Measurements from ENCODE around the gene USP20. TPM values are rescaled to one million over a fixed set of nuclear protein-coding genes. Genes with fewer than 3 reads are reported as not detected.

USP20 gene
- total RNA-seq, 1 donor from 2014 or later, result 15.7 TPM

DNA sequence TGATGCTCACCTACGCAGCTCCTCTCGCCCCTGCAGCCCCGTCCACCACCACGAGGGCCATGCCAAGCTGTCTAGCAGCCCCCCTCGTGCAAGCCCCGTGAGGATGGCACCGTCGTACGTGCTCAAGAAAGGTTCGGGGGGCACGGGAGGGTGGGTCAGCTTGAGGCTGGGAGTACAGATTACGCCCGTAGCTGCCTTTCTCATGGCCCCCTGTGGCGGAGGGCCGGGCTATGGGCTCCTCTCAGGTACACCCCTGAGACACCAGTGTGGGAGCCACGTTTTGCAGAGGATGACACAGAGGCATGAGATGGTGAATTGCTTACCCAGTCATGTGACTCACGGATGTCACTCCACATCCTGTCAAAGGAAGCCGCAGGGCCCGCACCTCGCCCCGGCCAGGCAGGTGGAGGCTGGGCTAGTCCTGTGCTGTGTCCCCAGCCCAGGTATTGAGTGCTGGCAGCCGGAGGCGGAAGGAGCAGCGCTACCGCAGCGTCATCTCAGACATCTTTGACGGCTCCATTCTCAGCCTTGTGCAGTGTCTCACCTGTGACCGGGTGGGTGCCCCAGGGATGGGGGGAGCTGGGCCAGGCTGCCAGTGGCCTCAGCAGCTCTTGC, 33.7 kb downstream of the USP20 start:
- Histone ChIP-seq H3K27me3 (ENCODE audit: control insufficient read depth, insufficient read depth, low read length) (no peaks in the 10 kb centered on the region), H3K36me3 (ENCODE audit: control insufficient read depth, insufficient read depth, low read length) (peaks cover 3% of the 10 kb centered on the region), H3K4me3 (ENCODE audit: low read depth, low read length) (no peak overlapping the region)
- DNase-seq (ENCODE audit: low read depth), result no peak
- TF ChIP-seq CTCF (IDR thresholded peaks at IDR 0.05; ENCODE audit: insufficient read depth, low read length, poor library complexity, severe bottlenecking), result no peak

DNA sequence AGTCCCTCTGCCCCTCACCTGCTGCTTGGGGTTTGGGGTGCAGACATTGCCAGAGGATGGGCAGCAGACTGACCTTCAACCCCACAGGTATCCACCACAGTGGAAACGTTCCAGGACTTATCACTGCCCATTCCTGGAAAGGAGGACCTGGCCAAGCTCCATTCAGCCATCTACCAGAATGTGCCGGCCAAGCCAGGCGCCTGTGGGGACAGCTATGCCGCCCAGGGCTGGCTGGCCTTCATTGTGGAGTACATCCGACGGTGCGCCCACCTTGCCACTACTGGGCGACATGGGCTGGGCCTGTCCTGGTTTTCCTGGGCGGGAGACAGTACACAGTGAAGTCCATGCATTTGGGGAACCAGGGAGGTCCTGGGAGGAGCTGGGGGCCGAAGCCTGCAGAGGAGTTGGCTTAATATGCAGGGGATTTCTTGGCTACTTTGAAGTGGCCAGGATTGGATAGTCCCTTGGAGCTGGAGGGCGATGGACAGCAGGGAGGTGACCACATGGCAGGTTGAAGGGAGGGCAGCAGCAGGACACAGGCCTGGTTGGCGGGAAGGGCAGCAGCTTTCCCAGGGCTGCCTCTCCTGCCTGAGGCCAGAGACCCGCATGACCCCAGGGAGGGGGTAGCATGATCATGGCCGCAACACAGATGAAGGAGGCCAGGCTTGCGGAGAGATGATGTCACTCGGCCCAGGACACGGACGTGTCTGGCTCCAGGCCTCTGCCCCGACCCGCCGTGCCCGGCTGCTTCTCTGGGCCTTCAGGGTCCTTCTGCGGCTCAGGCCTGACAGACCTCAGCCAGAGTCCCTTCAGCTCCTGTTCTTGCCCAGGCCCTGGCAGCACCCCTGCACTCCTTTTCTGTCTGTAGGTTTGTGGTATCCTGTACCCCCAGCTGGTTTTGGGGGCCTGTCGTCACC, 34.6 kb downstream of the USP20 start:
- Histone ChIP-seq H3K36me3 (ENCODE audit: control insufficient read depth, insufficient read depth, low read length) (peaks cover 3% of the 10 kb centered on the region), H3K4me3 (ENCODE audit: low read depth, low read length) (no peak overlapping the region), H3K27me3 (ENCODE audit: control insufficient read depth, insufficient read depth, low read length) (no peaks in the 10 kb centered on the region)
- TF ChIP-seq CTCF (IDR thresholded peaks at IDR 0.05; ENCODE audit: insufficient read depth, low read length, poor library complexity, severe bottlenecking), result no peak
- no peak for DNase-seq (ENCODE audit: low read depth)

DNA sequence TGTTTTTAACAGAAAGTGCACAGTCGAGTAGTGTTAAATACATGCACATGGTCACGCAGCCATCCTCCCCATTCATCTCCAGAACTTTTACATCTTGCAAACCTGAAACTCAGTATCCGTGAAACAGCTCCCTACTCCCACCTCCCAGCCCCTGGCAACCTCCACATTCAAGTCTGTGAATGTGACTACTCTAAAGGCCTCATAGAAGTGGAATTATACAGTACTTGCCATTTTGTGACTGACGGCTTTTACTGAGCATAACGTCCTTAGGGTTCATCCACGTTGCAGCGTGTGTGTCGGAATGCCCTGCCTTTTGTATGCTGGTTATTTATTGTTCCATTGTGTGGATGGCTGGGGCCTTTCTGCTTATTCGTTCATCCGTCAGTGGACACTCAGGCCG, 35.8 kb downstream of the USP20 start:
- DNase-seq (ENCODE audit: low read depth), result no peak

GRCh38 chr9:129873563-129874190, 38.4 kb downstream of the USP20 start:
- no peak overlapping the region for H3K4me3 ChIP-seq (ENCODE audit: low read depth, low read length)
- peaks cover 1% of the 10 kb centered on the region for H3K36me3 ChIP-seq (ENCODE audit: control insufficient read depth, insufficient read depth, low read length)
- no peaks in the 10 kb centered on the region for H3K27me3 ChIP-seq (ENCODE audit: control insufficient read depth, insufficient read depth, low read length)
- no peak for TF ChIP-seq CTCF (IDR thresholded peaks at IDR 0.05; ENCODE audit: insufficient read depth, low read length, poor library complexity, severe bottlenecking)
- DNase-seq (ENCODE audit: low read depth), result no peak

More for the DNA sequence above, 35.8 kb downstream of the USP20 start:
- H3K36me3 ChIP-seq (ENCODE audit: control insufficient read depth, insufficient read depth, low read length), result peaks cover 3% of the 10 kb centered on the region
- no peak for TF ChIP-seq CTCF (IDR thresholded peaks at IDR 0.05; ENCODE audit: insufficient read depth, low read length, poor library complexity, severe bottlenecking)
- H3K4me3 ChIP-seq (ENCODE audit: low read depth, low read length), result no peak overlapping the region
- no peaks in the 10 kb centered on the region for H3K27me3 ChIP-seq (ENCODE audit: control insufficient read depth, insufficient read depth, low read length)

- no peak overlapping the region for H3K4me3 ChIP-seq (ENCODE audit: low read depth, low read length)
- no peak for TF ChIP-seq CTCF (IDR thresholded peaks at IDR 0.05; ENCODE audit: insufficient read depth, low read length, poor library complexity, severe bottlenecking)
- DNase-seq (ENCODE audit: low read depth), result no peak
- H3K36me3 ChIP-seq (ENCODE audit: control insufficient read depth, insufficient read depth, low read length), result peaks cover 1% of the 10 kb centered on the region
- no peaks in the 10 kb centered on the region for H3K27me3 ChIP-seq (ENCODE audit: control insufficient read depth, insufficient read depth, low read length)
These were observed 39.2 kb downstream of the USP20 start for GRCh38 chr9:129874261-129875101.

All from kidney epithelial cell (primary cell).